HL-60 (cell line): ENCODE data around the gene CSRP2.

Experiments
- CTCF ChIP-seq: IDR thresholded peaks from one replicate; pipeline ENCODE4 v1.5.1; 2011; ENCODE audit warnings: low read length, control low read depth, inconsistent platforms; ENCODE audit not compliant: insufficient read depth
- GABPA ChIP-seq: IDR thresholded peaks from 2 replicates; pipeline ENCODE4 v1.6.1; 2012; ENCODE audit warnings: low read depth
- POLR2AphosphoS5 ChIP-seq: IDR thresholded peaks from 2 replicates; pipeline ENCODE4 v1.6.1; 2012; ENCODE audit warnings: low read depth
- REST ChIP-seq: IDR thresholded peaks from 2 replicates; pipeline ENCODE4 v1.6.1; 2012; ENCODE audit warnings: low read depth; ENCODE audit not compliant: insufficient replicate concordance
- SPI1 ChIP-seq: IDR thresholded peaks from 2 replicates; pipeline ENCODE4 v1.6.1; 2012; ENCODE audit warnings: low read depth, mild to moderate bottlenecking, borderline replicate concordance

GRCh38 chr12:76836633-76837032, 42.2 kb downstream of the CSRP2 start:
- TF ChIP-seq GABPA (no peak), POLR2AphosphoS5 (no peak), CTCF (no peak), REST (no peak), SPI1 (no peak)
